Endodermal cell (in vitro differentiated cells): ENCODE results near the gene EVL. TPM values are rescaled to one million over a fixed set of nuclear protein-coding genes. Genes with fewer than 3 reads are reported as not detected.

Experiments
- DNase-seq: peaks from one replicate; pipeline ENCODE4 v3.0.0-alpha.2; 2017
- H3K27ac ChIP-seq: 2 replicates; pipeline ENCODE4 v1.5.1; 2013; ENCODE audit warnings: mild to moderate bottlenecking, low read depth, low read length, moderate library complexity
- H3K27me3 ChIP-seq: 2 replicates; pipeline ENCODE4 v1.6.1; 2013; ENCODE audit warnings: mild to moderate bottlenecking, low read length, moderate library complexity; ENCODE audit not compliant: insufficient read depth, control insufficient read depth, poor library complexity, severe bottlenecking
- H3K36me3 ChIP-seq: 2 replicates; pipeline ENCODE4 v1.7.0; 2013; ENCODE audit warnings: mild to moderate bottlenecking, low read length, moderate library complexity; ENCODE audit not compliant: control insufficient read depth, insufficient read depth
- H3K4me1 ChIP-seq: one replicate; pipeline ENCODE4 v1.7.0; 2013; ENCODE audit warnings: low read length; ENCODE audit not compliant: control insufficient read depth, insufficient read depth
- H3K4me3 ChIP-seq: 2 replicates; pipeline ENCODE4 v1.5.1; 2013; ENCODE audit warnings: mild to moderate bottlenecking, low read length, moderate library complexity
- H3K9ac ChIP-seq: 2 replicates; pipeline ENCODE4 v1.6.1; 2013; ENCODE audit warnings: mild to moderate bottlenecking, low read length, moderate library complexity; ENCODE audit not compliant: poor library complexity, severe bottlenecking; ENCODE audit errors: extremely low read depth
- H3K9me3 ChIP-seq: 2 replicates; pipeline ENCODE4 v1.6.1; 2013; ENCODE audit warnings: mild to moderate bottlenecking, low read length, moderate library complexity; ENCODE audit not compliant: control insufficient read depth
- H3K27ac Mint-ChIP-seq: 2 replicates; pipeline ENCODE4 v1.8.0; 2020; ENCODE audit warnings: mixed read lengths
- H3K27me3 Mint-ChIP-seq: 2 replicates; pipeline ENCODE4 v1.8.0; 2021; ENCODE audit warnings: mild to moderate bottlenecking, mixed read lengths; ENCODE audit not compliant: insufficient read depth
- H3K36me3 Mint-ChIP-seq: 2 replicates; pipeline ENCODE4 v1.8.0; 2020; ENCODE audit warnings: low read depth, mixed read lengths
- H3K4me1 Mint-ChIP-seq: 2 replicates; pipeline ENCODE4 v1.8.0; 2020; ENCODE audit warnings: mixed read lengths
- H3K4me3 Mint-ChIP-seq: 2 replicates; pipeline ENCODE4 v1.8.0; 2020; ENCODE audit warnings: mild to moderate bottlenecking, moderate library complexity, mixed read lengths
- H3K9me3 Mint-ChIP-seq: 2 replicates; pipeline ENCODE4 v1.8.0; 2020; ENCODE audit warnings: mild to moderate bottlenecking, mixed read lengths
- WGBS, 2 experiments: methylation state at CpG; one replicate each; pipeline versions ENCODE4 v1.1.5 to v1.1.7; 2013; ENCODE audit warnings: missing lambda C conversion rate in 2 of 2, mixed read lengths in 1 of 2; ENCODE audit not compliant: insufficient coverage in 1 of 2, insufficient read length in 1 of 2; 5-methylcytosine and 5-hydroxymethylcytosine counted together
- total RNA-seq, 2 donors: library from RNA; stranded (reverse); fragmentation: NEBNext Ultra II Directional in 1 of 2; extraction: Animal tissue kit (Norgen Biotek cat#: 25700) in 1 of 2; gene quantifications; 2 replicates in 1 of 2; 3 replicates in 1 of 2; pipeline ENCODE4 v1.2.1, GENCODE V29; 2021
- TF ChIP-seq, protein P1 (sequence below): fragments of 200-600 bp; sonication (generic); conservative IDR thresholded peaks from 2 replicates; pipeline ENCODE4 v1.5.0; 2021; ENCODE audit warnings: antibody characterized with exemption, mild to moderate bottlenecking

The EVL gene
- total RNA-seq, 2 donors from 2014 or later: 61.1 to 71.3 TPM

DNA sequence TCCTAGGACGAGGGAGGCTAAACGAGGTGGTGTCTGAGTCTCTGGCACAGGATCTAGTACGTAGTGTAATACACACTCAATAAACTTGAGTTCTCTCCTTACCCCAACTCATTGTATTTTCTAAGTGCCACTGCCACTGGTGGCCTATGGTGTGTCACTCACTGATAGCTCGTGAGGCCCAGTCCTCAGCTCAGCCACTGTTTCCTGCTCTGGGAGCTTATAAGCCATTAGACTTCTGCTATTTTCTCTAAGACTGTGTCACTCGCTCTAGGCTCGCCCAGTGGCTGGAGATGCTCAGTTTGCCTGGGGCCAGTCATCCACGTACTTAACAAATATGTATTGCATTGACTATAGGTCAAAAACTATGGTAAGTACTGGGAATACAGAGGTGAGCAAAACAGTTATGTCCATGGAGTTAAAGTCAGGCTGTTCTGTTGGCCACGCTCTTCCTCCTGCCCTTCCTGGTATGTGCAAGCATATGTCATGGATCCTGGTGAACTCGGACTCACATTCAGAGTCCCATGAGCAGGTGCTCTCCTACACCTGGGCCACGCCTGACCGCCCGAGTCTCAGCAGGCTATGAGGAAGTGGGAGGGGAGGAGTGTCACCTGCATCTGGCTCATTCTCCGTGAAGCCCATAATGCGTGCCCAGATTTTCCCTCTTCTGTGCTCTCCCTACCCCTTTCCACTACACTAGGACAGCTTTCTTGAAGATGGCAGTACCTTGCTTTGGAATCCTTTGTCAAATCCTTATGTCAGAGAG is 52.6 kb downstream of the EVL start:
- Histone ChIP-seq H3K4me3 (no peak overlapping the region), H3K36me3 (peaks cover 3% of the 10 kb centered on the region), H3K4me1 (no peaks in the 10 kb centered on the region), H3K9ac (no peak overlapping the region), H3K27me3 (no peaks in the 10 kb centered on the region), H3K9me3 (no peaks in the 10 kb centered on the region), H3K27ac (no peak overlapping the region)
- no peak for DNase-seq
- H3K36me3 Mint-ChIP-seq: no peaks in the 10 kb centered on the region
- H3K4me1 Mint-ChIP-seq: peaks cover 7% of the 10 kb centered on the region
- TF ChIP-seq, protein P1, sequence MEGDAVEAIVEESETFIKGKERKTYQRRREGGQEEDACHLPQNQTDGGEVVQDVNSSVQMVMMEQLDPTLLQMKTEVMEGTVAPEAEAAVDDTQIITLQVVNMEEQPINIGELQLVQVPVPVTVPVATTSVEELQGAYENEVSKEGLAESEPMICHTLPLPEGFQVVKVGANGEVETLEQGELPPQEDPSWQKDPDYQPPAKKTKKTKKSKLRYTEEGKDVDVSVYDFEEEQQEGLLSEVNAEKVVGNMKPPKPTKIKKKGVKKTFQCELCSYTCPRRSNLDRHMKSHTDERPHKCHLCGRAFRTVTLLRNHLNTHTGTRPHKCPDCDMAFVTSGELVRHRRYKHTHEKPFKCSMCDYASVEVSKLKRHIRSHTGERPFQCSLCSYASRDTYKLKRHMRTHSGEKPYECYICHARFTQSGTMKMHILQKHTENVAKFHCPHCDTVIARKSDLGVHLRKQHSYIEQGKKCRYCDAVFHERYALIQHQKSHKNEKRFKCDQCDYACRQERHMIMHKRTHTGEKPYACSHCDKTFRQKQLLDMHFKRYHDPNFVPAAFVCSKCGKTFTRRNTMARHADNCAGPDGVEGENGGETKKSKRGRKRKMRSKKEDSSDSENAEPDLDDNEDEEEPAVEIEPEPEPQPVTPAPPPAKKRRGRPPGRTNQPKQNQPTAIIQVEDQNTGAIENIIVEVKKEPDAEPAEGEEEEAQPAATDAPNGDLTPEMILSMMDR: no peak
- H3K27me3 Mint-ChIP-seq: no peaks in the 10 kb centered on the region
- H3K27ac Mint-ChIP-seq: no peak overlapping the region
- no peak overlapping the region for H3K4me3 Mint-ChIP-seq
- 89 to 95% methylated on average over 11 to 14 of the region's 14 CpGs for WGBS, 2 experiments
- no peaks in the 10 kb centered on the region for H3K9me3 Mint-ChIP-seq

DNA sequence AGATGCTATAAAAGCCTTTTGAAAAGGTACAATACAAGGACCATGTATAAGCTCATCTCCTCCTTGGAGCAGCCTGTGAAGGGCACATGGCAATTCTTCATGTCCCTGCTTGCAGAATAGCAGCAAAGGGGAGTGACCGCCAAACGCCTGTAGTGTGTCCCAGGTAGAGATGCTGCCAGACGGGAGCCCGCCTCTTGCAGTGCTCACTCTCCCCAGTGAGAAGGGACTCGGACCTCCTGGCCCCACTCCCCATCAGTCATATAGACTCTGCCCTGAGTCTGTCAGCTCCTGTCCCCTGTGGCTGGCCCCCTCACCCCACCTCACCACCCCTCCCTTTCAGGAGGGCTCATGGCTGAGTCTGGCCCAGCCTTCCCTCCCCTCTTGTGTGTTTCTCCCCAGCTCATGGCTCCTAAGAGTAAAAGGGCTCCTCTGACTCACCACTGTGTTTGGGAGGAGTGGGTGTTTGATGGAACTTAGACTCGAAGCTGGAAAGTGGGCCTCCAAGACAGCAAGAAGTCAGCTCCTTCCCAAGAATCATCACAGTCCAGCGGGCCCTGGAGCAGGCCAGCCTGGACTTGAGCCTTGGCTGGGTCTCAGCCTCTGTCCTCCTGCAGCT is 53.3 kb downstream of the EVL start:
- no peak overlapping the region for H3K4me3 Mint-ChIP-seq
- H3K27ac ChIP-seq: no peak overlapping the region
- WGBS, 2 experiments: 90 to 100% methylated on average over 3 to 7 of the region's 7 CpGs
- no peaks in the 10 kb centered on the region for H3K27me3 Mint-ChIP-seq
- H3K9ac ChIP-seq: no peak overlapping the region
- H3K27me3 ChIP-seq: no peaks in the 10 kb centered on the region
- H3K27ac Mint-ChIP-seq: no peak overlapping the region
- H3K4me3 ChIP-seq: no peak overlapping the region
- no peaks in the 10 kb centered on the region for H3K36me3 Mint-ChIP-seq
- H3K9me3 ChIP-seq: no peaks in the 10 kb centered on the region
- DNase-seq: no peak
- H3K4me1 ChIP-seq: no peaks in the 10 kb centered on the region
- H3K9me3 Mint-ChIP-seq: no peaks in the 10 kb centered on the region
- peaks cover 7% of the 10 kb centered on the region for H3K4me1 Mint-ChIP-seq
- peaks cover 3% of the 10 kb centered on the region for H3K36me3 ChIP-seq
- TF ChIP-seq, protein P1: no peak

DNA sequence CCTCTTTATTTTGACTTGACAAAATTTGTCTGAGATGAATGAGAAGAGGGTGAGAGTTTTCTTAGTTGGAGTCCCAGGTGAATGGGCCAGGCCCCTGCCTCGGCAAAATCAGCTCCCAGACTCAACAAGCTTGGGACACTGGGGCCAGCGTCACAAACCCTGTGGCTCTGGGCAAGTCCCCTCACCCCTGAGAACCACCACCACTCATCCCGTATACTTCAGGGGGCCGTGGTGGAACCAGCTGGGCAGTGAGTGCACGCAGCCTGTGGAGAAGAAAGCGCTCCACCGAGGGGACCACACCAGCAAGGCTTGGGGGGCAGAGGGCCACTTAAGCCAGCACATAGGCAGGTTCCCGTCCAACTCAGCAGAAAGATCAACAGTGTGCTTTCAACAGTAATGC is 54.0 kb downstream of the EVL start:
- no peaks in the 10 kb centered on the region for H3K27me3 ChIP-seq
- H3K27me3 Mint-ChIP-seq: no peaks in the 10 kb centered on the region
- H3K9me3 ChIP-seq: no peaks in the 10 kb centered on the region
- H3K36me3 Mint-ChIP-seq: peaks cover under 1% of the 10 kb centered on the region
- H3K9ac ChIP-seq: no peak overlapping the region
- no peak overlapping the region for H3K4me3 ChIP-seq
- no peak for DNase-seq
- 91 to 97% methylated on average over 6 to 8 of the region's 8 CpGs for WGBS, 2 experiments
- no peaks in the 10 kb centered on the region for H3K4me1 ChIP-seq
- TF ChIP-seq, protein P1: no peak
- no peak overlapping the region for H3K27ac Mint-ChIP-seq
- no peak overlapping the region for H3K4me3 Mint-ChIP-seq
- H3K36me3 ChIP-seq: peaks cover 3% of the 10 kb centered on the region
- H3K9me3 Mint-ChIP-seq: no peaks in the 10 kb centered on the region
- H3K4me1 Mint-ChIP-seq: peaks cover 7% of the 10 kb centered on the region
- no peak overlapping the region for H3K27ac ChIP-seq
